Activated T-helper 9 cell treated with anti-CD3 and anti-CD28 coated beads, Interleukin-2, amount 50 U/mL, for 16 hours (primary cell): ENCODE measurements around the gene TSPAN15.

ENCODE experiments used
- DNase-seq: peaks from one replicate; pipeline ENCODE4 v3.0.0-alpha.2; 2020; ENCODE audit warnings: low read depth

The TSPAN15 gene

DNA sequence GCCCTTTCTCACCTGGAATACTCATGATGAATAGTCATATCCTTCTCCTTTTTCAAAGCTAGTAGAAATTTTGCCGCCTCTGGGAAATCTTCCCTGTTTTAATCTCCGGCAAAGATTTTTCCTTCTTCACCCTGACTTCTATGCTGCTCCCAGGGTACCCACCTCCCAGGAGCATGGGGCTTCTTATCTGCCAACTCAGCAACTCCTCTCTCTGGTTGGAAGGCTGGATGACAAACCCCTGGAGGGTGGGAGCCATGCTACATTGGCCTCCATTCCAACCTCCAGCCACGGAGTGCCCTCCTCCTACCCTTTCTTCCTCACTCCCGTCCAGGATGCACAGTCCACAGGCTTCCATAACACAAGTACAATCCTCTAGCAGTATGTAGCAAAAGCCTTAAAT is 102.1 kb downstream of the TSPAN15 start:
- no peak for DNase-seq

GRCh38 chr10:69554611-69555010 is 103.3 kb downstream of the TSPAN15 start:
- DNase-seq: no peak
